Activated effector memory CD4-positive, alpha-beta T cell treated with Interleukin-2 at 50 U/mL for 16 hours (primary cell): ENCODE measurements around the gene DDX24.

Source experiments
- DNase-seq: peaks from one replicate; pipeline ENCODE4 v3.0.0-alpha.2; 2020

Gene DDX24, protein sequence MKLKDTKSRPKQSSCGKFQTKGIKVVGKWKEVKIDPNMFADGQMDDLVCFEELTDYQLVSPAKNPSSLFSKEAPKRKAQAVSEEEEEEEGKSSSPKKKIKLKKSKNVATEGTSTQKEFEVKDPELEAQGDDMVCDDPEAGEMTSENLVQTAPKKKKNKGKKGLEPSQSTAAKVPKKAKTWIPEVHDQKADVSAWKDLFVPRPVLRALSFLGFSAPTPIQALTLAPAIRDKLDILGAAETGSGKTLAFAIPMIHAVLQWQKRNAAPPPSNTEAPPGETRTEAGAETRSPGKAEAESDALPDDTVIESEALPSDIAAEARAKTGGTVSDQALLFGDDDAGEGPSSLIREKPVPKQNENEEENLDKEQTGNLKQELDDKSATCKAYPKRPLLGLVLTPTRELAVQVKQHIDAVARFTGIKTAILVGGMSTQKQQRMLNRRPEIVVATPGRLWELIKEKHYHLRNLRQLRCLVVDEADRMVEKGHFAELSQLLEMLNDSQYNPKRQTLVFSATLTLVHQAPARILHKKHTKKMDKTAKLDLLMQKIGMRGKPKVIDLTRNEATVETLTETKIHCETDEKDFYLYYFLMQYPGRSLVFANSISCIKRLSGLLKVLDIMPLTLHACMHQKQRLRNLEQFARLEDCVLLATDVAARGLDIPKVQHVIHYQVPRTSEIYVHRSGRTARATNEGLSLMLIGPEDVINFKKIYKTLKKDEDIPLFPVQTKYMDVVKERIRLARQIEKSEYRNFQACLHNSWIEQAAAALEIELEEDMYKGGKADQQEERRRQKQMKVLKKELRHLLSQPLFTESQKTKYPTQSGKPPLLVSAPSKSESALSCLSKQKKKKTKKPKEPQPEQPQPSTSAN

DNA sequence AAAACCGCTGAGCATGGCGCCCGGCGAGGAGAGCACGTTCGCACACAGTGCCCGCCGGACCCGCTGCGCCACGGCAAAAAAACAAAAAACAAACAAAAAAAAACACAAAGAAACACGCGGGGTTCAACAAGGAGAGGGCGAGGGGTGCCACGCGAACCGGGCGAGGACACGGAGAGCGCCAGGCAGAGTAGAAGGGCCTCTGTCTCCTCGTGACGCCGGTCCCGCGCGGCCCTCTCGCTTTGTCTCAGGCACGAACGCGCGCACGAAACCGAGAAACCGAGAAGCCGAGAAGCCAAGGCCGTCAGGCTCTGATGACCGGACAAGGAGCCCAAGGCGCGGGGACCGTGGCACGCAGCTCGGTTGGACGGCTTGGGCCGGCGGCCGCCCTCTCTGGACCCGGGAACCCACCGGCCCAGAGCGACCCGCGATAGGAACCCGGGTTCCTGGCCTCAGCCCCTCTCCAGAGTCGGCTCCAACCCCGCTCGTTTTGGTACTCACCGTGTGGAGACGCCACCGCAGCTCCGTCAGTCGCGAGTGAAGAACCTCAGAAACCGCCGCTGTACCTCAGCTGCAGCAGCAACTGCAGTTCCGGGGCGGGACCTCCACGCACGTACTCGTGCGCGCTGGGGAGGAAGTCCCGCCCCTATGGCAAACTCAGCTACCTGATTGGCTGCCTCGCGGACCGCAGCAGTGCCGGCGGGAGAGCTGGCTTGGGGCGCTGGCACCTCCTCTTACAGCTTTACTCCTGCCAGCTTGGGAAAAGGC, at the start of gene DDX24, which contains the start of gene IFI27L1:
TSS of gene DDX24 (minus strand) at position 582 of the 765 bp plus-strand sequence. CDS start 1,460 bp downstream, outside the sequence.
TSS of gene IFI27L1 (plus strand) at position 690 of the 765 bp plus-strand sequence. CDS start 15,628 bp downstream, outside the sequence.
- peak; percentile 96 for DNase-seq

DNA sequence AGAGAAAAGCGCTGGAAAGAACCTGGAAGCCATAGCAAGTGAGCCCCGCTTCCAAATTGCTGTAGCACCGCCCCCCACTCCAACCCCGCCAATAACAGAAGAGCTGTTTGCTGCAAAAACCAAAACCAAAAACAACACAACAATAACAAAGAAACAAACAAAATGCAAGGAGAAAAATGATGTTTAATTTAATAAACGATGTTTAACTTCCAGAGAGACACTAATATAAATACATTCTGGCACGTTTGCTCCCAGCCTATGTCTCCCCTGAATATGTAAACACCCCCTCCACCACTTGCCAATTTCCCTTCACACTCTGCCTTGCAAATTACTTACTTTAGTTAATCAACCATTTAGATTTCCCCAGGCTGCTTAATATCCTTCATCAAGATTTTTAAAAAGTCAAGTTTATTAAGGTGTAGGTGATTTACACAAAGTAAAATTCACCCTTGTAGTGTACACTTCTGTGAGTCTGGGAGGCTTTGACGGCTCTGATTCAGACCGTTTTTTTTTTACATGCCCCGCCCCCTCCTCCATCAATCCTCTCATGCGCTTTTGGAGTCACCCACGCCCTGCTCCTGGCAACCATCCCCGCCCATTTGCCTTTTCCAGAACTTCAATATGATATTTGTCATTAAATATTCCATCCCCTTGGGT, 48.9 kb upstream of the DDX24 start:
- DNase-seq = no peak

DNA sequence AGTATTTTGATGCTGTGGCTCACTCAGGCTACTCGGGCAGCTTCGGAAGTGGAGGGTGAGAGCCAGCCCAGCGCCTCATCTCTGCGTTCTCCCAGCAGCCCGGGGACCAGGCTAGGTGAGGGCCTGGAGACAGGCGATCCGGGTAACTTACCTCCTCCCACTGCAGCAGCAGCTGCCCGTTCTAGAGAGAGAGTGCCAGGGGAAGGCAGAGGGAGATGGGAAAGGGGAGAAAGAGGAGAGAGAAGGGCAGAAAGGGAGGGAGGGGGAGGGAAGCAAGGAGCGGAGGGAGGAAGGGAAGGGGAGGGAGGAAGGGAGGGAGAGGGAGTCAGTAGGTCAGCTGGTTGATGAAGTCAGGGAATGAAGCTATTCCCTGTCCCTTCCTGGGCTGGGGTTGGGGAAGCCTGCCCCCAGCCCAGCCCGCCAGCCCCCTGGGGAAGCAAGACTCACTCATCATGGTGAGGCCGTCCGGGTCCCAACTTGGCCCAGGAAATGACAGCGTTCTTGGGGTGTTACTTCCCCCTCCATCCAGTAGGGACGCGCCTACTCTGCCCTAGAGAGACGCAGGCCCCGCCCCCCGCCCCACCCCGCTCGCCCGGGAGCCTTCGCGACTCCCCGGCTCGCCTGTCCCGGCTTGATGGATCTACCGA, 48.2 kb upstream of the DDX24 start, which contains the start of gene IFI27L2:
TSS of gene IFI27L2 (minus strand) at position 494 of the 647 bp plus-strand sequence. CDS start at position 454, 40 bp downstream.
- DNase-seq = peak; percentile 46

DNA sequence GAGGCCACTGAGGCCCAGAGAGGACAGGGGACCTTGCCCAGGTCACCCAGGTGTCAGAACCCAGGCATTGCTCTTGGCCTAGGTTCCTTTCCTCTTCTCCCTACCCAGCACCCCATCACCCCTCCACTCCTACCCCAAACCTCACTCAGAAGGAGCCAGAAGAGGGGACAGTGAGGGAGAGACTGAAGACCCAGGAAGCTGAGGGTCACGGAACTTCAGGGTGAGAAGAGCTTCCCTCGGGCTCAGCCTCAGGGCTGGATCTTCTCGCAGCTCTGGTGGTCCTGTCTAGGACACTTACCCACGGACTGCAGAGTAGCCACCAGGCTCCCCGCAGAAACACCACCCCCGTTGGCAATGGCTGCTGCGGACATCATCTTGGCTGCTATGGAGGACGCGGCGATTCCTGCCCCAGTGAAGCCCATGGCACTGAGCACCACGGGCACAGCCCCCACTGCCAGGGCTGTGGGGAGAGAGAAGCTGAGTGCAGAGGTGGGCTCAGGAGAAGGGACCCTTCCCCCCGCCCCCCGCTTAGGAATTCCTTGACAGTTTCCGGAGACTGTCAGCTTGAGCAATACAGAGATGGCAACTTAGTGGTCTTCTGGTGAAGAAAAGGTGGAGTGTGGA, 47.3 kb upstream of the DDX24 start:
- DNase-seq = no peak

DNA sequence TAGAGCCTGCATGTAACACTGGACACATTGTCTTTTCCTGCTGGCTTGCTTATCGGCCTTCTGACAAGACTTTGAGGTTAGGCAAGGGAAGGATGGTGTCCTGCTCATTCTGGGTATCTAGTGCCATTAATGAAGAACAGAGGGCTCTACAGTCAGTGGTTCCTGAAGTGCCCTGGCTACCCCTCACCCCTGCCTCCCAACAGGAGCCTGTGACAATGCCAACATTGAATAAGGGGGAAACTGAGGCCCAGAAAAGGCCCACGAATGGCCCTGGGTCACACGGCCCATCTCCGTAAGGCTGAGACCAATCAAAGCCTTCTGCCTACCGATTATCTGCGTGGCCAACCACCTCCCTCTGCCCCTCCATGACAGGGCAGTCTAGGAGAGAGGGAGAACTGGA, 46.3 kb upstream of the DDX24 start:
- no peak for DNase-seq

DNA sequence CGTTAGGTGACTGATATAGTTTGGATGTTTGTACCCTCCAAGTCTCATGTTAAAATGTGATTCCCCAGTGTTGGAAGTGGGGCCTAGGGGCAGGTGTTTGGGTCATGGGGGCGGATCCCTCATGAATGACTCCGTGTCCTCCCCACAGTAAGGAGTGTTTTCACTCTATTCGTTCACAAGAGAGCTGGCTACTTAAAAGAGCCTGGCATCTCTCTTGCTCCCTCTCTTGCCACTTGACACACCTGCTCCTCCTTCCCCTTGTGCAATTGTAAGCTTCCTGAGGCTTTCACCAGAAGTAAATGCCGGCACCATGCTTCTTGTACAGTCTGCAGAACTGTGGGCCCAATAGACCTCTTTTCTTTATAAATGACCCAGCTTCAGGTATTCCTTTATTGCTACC, 45.8 kb upstream of the DDX24 start:
- no peak for DNase-seq

DNA sequence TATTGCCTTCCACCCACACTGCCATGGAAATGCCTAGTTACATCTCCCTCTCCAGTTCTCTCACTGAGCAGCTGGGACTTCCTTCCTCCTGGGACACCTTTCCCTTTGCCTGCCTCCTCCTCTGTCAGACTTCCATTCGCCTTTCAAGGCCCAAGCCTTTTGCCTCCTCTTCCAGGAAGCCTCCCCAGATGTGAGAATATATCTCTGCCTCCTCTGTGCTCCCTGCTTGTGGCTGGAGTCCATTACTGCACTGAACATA, 45.3 kb upstream of the DDX24 start:
- no peak for DNase-seq

DNA sequence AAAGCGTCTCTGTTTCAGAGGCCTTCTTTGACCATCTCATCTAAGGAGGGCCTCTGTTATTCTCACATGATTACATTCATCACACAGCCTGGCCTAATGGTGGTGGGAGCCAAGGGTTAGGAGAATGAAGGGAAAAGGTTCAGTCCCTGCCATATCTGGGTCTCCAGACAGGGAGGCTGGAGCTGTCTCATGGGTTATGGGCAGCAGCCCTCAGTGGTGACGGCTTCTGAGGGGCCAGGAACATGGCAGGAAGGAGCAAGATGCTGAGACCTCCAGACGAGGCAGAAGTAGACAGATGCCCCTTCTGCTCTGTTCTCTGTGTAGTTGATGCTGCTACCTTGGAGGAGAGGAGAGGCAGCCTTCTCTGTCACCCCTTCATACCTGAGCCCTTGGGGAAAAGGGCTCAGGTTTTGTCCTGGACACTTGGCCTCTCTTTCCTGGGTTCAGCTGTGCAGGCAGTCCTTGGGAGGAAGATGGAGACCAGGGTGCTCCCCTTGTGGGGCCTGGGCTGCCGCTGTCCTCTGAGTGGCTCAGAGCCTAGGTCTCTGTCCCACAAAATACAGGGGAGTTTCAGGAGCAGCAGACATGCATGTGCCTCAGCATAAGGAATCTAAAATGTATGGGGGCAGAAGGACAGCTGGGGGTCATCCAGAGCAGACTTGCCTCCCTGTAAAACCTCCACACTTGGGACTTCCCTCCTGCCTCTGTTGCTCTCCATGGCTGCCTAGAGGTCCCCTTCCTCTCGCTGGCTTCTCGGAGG, 44.8 kb upstream of the DDX24 start:
- no peak for DNase-seq

DNA sequence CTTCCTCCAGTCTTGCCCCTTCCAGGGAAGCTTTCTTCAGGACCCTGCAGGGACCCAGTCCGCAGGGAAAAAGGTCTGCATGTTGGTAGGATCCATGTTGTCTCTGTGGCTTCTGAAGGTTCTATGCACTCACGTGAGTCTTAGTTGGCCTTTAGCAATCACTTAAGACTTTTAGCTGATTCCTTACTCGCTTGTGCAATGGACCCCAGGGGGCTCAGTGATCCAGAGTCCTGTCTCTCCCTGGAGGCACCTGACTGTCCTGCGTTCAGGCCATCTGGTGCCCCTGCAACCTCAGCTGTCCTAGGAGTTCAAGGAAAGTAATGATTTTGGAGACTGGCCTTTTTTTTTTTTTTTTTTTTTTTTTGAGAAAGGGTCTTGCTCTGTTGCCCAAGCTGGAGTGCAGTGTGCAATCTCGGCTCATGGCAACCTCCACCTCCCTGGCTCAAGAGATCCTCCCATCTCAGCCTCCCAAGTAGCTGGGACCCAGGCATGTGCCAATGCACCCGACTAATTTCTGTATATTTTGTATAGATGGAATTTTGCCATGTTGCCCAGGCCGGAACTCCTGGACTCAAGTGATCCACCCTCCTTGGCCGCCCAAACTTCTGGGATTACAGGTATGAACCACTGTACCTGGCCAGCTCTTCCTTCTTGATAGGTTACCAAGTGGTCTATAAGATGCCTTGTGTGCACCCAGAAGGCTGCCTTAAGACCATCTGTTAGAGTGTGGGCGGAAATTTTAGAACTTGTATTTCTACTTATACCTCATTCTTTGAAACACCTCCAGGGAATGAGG, 43.8 kb upstream of the DDX24 start:
- DNase-seq = no peak

DNA sequence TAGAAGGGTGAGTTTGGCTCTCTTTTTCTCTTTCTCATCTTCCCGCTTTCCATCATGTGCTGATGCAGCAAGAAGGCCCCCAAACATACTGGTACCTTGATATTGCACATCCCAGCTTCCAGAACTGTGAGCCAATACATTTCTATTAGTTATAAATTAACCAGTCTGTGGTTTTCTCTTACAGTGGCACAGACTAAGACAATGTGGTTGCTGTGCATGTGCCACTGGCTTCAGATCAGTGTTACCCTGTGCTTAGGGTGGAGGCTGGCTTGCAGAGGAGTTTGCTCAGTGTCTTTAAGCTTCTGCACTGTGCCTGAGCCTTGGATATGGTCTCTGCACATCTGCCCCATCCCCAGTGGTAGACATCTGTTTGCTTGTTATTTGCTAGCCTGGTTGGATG, 42.9 kb upstream of the DDX24 start:
- DNase-seq = no peak

DNA sequence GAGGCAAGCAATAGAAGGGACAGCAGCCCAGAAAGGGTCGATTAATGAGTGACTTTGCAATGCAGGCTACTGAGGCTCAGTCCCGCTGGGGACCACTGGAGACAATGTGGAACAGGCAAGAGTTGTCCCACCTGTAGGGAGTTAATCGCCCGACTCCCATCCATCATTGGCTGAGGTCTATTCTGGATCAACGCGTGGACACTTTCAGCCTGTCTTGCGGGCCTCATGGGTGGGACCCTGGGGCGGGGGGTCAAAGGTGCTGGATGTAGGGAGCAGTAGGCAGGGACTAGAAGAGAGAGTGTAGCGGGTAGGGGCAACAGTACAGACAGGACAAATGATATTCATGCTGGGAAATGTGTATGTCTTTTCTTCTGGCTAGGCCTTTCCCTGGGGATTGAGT, 42.3 kb upstream of the DDX24 start:
- DNase-seq = no peak

DNA sequence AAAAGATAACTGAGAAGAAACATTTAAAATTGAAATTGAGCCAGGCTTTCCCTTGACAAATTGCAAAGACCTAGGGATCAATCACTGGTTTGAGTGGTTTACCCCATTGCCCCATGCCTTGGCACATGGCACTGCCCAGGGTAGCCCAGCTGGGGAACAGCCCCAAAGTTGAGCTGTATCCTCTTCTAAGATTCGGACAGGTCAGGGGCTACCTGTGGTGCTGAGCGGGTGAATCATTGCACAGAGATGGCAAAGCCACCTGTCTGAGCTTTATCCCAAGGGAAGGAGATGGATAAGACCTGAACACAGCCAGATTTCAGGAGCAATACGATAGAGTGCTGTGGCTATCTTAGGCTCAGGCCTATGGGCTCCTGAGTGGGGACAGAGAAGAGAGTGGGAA, 41.4 kb upstream of the DDX24 start:
- DNase-seq = no peak

DNA sequence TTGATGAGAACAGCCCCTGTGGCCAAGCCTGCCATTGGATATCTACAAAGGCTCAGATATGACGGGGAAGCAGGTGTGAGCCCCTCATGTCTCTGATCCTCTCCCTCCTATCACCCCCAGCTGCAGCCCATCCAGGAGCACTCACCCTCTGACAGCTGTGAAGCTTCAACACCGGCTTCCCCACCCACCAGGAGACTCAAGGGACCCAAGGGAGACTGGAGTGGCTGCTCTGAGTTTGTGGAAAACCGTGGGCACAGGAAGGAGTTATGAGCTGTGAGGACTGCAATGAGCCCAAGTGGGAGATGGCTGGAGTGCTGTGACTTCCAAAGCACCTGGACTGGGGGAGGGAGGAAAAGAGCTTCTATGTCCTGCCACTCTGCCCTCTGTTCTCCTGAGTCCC, 40.5 kb upstream of the DDX24 start:
- no peak for DNase-seq

DNA sequence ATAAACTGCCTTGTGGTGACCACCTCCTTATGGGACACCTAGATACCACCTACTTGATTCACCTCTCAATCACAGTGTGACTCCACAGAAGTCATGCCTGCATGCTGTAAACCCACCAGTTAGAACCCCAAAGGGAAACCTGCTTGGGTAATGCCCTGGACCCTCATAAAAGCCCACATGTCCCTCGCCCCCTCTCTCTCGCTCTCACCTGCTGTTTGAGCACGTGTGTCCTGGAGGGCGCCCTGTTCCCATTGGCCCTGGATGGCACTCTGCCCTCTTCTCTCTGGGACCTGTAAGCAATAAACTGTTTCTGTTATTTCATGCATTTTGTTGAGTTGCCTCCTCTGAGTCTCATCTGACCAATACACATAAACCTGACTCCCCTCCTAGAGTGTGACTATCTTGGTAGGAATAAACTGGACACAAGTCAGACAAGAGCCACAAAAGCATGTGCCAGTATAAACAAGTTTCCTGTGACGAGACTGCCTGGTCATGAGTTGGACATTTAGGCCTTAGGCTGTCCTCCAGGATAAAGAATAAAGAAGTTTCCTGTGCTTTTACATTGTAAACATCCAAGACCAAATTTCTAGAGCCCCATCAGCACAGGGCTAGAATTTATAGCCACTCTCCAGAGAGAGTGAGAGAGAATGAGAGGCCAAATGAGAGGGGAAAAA, 39.8 kb upstream of the DDX24 start:
- DNase-seq = no peak

DNA sequence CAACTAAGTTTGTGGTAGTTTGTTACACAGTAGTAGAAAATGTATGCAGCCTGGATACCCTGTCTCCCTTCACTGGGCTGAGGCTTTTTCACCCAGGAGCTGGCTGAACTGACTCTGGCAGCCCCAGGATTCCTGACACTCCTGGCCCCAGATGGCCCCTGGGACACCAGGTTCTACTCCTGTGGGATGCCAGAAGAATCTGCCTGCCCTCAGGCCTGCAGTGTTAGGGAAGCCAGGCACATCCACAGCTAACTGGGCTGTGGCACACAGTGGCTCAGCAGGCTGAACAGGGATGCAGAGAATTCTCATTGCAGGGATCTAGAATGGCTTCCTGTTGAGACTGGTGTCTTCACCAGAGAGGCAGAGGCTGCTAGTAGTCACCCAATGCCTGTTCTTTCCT, 38.1 kb upstream of the DDX24 start:
- DNase-seq = no peak

DNA sequence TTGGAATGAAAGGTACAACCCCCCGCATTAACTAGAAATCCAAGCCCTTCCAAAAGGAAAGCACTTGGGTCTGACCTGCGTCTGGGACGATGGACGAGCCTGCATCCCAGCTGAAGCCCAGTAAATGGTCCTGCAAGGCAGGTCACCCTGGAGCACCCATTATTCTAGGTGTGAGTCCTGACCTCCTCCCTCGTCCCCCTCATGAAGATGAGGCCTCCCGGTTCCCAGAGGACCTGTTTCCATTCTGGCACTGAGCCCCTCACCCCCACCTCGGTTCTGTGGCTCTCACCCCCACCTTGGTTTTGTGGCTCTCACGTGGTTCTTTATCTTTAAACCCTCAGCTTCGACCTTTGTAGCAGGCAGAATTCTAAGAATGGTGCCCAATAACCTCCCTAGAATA, 36.9 kb upstream of the DDX24 start:
- DNase-seq = no peak

DNA sequence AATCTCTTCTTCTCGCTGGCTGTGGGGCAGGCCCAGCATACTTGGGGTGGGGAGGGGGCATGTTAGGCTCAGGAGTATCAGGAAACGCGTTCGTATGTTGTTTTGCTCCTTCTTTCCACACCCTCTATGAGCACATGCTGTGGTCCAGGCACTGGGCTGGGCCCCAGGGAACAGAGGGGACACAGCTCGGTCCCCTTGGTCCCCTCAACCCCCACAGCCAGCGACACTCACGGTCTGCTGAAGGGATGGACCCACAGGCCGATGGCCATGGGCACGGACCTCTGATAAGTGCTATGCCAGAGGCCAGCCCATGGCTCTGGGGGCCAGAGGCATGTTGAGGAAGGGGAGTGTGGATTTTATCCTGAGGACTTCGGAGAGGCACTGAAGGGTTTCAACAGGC, 35.7 kb upstream of the DDX24 start:
- no peak for DNase-seq

DNA sequence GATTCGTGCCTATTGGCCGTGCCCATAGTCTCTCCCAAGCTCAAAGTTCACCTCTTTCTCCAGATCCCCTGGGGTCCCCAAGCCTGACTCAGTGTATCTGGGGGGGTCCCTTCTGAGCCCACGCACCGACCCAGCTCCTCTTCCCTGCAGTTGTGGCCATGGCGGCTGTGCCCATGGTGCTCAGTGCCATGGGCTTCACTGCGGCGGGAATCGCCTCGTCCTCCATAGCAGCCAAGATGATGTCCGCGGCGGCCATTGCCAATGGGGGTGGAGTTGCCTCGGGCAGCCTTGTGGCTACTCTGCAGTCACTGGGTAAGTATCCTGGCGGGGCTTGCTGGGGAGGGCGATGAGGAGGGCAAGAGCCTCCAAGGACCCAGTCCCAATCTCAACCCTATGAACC, 34.6 kb upstream of the DDX24 start:
- no peak for DNase-seq

DNA sequence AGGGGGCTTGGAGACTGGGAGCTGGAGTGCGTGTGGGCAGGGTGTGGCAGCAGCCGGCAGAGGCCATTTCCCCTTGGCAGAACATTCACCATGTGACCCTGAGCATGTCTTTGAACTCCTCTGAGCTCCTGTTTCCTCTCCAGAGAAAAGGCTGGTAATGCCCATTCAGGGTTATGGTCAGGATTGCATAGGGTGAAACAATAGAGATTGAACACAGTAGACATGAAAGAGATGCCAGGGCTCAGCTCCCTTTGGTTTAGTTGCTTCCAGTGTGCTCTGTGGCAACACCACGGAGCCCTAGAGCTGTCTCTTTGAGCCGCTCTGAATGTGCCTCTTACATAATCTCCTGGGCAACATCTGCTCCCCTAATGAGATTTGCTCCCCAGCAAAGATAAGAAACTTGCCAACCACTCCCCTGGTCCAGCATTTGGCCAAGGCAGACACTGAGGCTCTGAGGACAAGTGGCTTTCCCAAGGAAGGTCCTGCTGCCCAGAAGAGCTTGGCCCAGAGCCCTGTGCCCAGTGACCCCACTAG, 34.1 kb upstream of the DDX24 start:
- no peak for DNase-seq
